Right ventricle myocardium inferior (tissue), 1 donor: Measurements from ENCODE around the gene TTI1. TPM values are rescaled to one million over a fixed set of nuclear protein-coding genes. Genes with fewer than 3 reads are reported as not detected.

Experiments
- ATAC-seq: fragments of 200-7000 bp; cut with Tn5 transposase; one replicate; pipeline ENCODE4 v1.9.1; 2020; ENCODE audit warnings: mild to moderate bottlenecking, moderate library complexity
- DNase-seq: peaks from one replicate; pipeline ENCODE4 v3.0.0; 2021; ENCODE audit errors: missing footprints
- intact Hi-C: fragments of 100-400 bp; cut with DNase I; formaldehyde crosslinking; loops from one replicate; pipeline ENCODE4 v1.11.0; 2022
- total RNA-seq: library from RNA; stranded (reverse); fragmentation: NEBNext Ultra II Directional; extraction: Animal tissue kit (Norgen Biotek cat#: 25700); gene quantifications from one replicate; pipeline ENCODE4 v1.2.1, GENCODE V29; 2021
- donor health status: DM: no; HTN: yes; CAD: no; lungs with severe emphysema.

Gene TTI1
- total RNA-seq, 1 donor from 2014 or later: 12.4 TPM

GRCh38 chr20:37933786-37934633 is 99.2 kb downstream of the TTI1 start:
- DNase-seq: no peak
- intact Hi-C loops: no loop called here
- no peak for ATAC-seq

Other genes starting within 250 kb of the TTI1 start
- 17.7 TPM for gene VSTM2L, start 130.3 kb downstream of the TTI1 start, total RNA-seq
- gene RPRD1B, start 290 bp upstream of the TTI1 start, total RNA-seq: 84.7 TPM
- 581 TPM for gene TGM2, start 131.8 kb upstream of the TTI1 start, total RNA-seq
- gene KIAA1755, start 227.3 kb upstream of the TTI1 start, total RNA-seq: 7.9 TPM